ENCODE measurements around the gene SH3BP5L.

DNA sequence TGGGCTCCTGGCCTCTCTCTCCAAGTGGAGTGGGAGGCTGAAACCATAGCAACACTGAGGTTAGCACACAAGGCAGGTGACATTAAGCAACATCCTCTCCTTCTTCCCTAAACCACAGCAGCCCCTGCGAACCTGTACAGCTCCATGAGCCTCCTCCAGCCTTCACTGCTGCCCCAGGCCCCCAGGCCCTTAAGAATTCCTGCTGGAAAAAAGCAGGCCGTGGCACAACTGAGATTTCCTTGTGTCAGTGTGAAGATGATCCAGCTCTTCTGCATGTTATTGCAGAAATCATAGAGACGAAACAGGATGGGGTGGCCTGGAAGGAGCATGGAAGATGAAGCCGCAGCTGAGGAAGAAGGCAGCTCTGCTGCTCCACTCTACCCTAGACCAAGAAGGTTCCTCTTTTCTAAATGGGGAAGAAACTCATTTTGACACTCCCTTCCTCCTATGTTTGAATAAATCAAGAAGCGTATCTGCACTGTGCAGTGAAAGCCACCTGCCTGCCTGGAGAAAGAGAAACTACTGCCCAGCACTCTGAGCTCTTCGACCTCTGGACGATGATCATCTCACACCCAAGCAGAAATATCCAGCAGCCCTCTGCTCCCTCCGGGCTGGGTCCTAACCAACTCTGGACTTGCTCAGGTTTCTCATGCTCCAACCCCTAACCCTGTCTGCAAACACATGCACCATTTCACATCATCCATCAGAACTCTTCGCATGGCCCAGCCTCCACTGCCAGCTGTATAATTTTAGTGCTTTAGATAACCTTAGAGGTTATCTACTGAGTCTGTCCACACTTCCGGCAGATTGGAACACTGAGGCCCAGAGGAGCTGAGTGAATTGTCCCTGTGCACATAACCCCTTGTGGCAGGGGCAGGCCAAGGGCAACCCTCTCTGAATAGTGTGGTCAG, 20.7 kb downstream of the SH3BP5L start:
- no peak for TF ChIP-seq POLR2A (IDR thresholded peaks at IDR 0.05)
- TF ChIP-seq, protein P1, sequence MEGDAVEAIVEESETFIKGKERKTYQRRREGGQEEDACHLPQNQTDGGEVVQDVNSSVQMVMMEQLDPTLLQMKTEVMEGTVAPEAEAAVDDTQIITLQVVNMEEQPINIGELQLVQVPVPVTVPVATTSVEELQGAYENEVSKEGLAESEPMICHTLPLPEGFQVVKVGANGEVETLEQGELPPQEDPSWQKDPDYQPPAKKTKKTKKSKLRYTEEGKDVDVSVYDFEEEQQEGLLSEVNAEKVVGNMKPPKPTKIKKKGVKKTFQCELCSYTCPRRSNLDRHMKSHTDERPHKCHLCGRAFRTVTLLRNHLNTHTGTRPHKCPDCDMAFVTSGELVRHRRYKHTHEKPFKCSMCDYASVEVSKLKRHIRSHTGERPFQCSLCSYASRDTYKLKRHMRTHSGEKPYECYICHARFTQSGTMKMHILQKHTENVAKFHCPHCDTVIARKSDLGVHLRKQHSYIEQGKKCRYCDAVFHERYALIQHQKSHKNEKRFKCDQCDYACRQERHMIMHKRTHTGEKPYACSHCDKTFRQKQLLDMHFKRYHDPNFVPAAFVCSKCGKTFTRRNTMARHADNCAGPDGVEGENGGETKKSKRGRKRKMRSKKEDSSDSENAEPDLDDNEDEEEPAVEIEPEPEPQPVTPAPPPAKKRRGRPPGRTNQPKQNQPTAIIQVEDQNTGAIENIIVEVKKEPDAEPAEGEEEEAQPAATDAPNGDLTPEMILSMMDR (IDR thresholded peaks at IDR 0.05): no peak

All from breast epithelium (tissue), 3 donors.